GM19099 (cell line): ENCODE measurements around the gene ASMTL.

Source experiments
- POLR2A ChIP-seq: IDR thresholded peaks from 3 replicates; pipeline ENCODE4 v1.6.1; 2011; ENCODE audit warnings: low read depth; ENCODE audit not compliant: insufficient read length; ENCODE audit errors: extremely low read depth

Gene ASMTL

GRCh38 chrX:1485033-1485432 lies 32.3 kb upstream of the ASMTL start:
- no peak for TF ChIP-seq POLR2A

GRCh38 chrX:1484638-1485019 lies 31.9 kb upstream of the ASMTL start:
- no peak for TF ChIP-seq POLR2A

GRCh38 chrX:1483843-1484637 lies 31.3 kb upstream of the ASMTL start:
- no peak for TF ChIP-seq POLR2A

- peak; percentile 67 for TF ChIP-seq POLR2A
Measured at GRCh38 chrX:1481636-1482529, 29.2 kb upstream of the ASMTL start.

- no peak for TF ChIP-seq POLR2A
Measured at GRCh38 chrX:1480082-1480785, 27.5 kb upstream of the ASMTL start.

- TF ChIP-seq POLR2A = no peak
Measured at GRCh38 chrX:1477801-1478458, 25.2 kb upstream of the ASMTL start.

- no peak for TF ChIP-seq POLR2A
Measured at GRCh38 chrX:1477229-1477628, 24.5 kb upstream of the ASMTL start.

- no peak for TF ChIP-seq POLR2A
Measured at GRCh38 chrX:1476682-1477081, 24.0 kb upstream of the ASMTL start.

- no peak for TF ChIP-seq POLR2A
Measured at GRCh38 chrX:1475881-1476280, 23.2 kb upstream of the ASMTL start.

- no peak for TF ChIP-seq POLR2A
Measured at GRCh38 chrX:1475481-1475880, 22.8 kb upstream of the ASMTL start.

- TF ChIP-seq POLR2A = no peak
Measured at GRCh38 chrX:1472975-1473374, 20.3 kb upstream of the ASMTL start.

- TF ChIP-seq POLR2A = no peak
Measured at GRCh38 chrX:1468250-1468772, 15.6 kb upstream of the ASMTL start.

- no peak for TF ChIP-seq POLR2A
Measured at GRCh38 chrX:1466971-1467561, 14.4 kb upstream of the ASMTL start.

- no peak for TF ChIP-seq POLR2A
Measured at GRCh38 chrX:1466232-1466661, 13.5 kb upstream of the ASMTL start.
